DMS 273 (cell line): ENCODE data around the gene SEMA3D.

Experiments
- DNase-seq: peaks from one replicate; lab custom pipeline; 2025; ENCODE audit not compliant: unreplicated experiment; lab: John Stamatoyannopoulos, UW

SEMA3D gene

GRCh38 chr7:85081846-85082245 is 105.0 kb downstream of the SEMA3D start:
- no peak for DNase-seq

- no peak for DNase-seq
These were observed 105.5 kb downstream of the SEMA3D start for GRCh38 chr7:85081392-85081791.

GRCh38 chr7:85079434-85079833 is 107.4 kb downstream of the SEMA3D start:
- DNase-seq, result no peak

GRCh38 chr7:85078181-85078580 is 108.7 kb downstream of the SEMA3D start:
- no peak for DNase-seq

DNA sequence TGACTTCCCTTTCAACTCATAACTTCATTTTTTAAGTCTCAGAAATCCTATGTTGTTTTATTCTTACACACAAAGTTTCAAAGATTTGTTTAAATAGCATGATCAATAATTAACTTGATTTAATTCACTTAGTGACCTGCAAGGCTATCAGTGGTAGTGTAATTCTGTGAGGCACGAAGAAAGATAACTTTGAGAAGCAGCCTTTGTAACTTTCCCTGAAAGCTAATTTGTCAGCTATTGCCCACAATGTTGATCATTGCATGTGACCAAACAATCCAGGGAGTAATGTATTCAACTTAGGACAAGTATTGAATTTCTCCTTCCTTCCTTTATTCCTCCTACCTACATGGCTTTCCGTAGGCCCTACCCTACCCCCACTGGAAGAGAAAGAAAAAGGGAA is 111.0 kb downstream of the SEMA3D start:
- no peak for DNase-seq

GRCh38 chr7:85074992-85075391 is 111.9 kb downstream of the SEMA3D start:
- no peak for DNase-seq

DNA sequence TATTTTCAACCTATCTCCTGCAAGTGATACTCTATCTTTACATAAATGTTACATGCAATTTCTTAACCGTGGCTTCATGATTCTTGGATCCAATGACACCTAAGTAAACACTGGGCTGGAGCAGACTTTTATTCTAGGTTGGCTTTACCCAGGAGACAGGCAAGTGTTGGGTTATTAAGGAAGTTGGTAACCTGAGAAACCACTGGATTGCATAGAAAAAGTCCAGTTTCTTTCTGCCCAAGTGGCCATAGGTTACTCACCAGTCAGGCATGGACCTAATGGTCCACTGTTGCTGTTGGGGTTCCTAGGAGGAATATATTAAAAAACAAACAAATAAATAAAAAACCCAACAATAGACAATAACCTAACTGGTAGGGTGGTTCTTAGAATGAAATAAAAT is 112.8 kb downstream of the SEMA3D start:
- DNase-seq, result no peak

DNA sequence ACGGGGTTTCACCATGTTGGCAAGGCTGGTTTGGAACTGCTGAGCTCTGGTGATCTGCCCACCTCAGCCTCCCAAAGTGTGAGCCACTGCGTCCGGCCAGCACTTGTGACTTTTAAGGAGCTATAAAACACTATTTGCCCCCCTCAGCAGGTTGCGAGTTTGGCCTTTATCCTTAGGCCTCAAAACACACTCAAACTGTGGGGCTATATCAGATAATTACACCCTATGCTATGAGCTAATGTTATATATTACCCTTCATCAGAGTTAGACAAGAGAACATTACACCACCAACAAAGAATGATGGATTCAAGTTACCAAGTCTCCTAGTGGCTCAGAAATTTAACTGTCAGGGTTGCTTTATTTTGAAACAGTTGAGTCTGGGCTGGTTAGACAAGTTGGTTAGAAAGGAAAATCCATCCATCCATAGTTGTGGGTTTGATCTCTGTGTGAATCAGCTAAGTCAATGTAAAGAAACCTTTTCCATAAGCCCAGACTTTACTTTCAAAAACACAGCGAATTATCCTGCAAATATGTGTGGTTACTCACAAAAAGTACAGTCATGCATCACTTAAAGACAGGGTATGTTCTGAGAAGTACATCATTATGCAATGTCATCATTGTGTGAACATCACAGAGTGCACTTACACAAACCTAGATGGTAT is 115.8 kb downstream of the SEMA3D start:
- no peak for DNase-seq

DNA sequence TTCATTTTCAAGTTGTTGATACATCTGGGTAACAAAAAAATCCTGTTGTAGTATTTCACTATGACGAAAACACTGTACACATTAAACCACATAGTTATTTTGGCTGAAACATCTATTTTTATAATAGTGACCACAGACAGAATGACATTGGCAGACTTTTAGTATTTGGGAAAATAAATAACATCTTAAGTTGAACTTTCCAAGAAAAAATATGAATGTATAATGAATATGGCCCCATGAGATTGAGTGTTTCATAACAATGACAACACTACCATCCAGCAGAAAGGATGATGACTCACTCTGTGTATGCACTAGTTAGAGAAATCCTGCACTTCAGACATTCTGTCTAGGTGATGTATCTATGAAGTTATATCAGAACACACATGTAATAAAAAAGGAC is 118.1 kb downstream of the SEMA3D start:
- no peak for DNase-seq

DNA sequence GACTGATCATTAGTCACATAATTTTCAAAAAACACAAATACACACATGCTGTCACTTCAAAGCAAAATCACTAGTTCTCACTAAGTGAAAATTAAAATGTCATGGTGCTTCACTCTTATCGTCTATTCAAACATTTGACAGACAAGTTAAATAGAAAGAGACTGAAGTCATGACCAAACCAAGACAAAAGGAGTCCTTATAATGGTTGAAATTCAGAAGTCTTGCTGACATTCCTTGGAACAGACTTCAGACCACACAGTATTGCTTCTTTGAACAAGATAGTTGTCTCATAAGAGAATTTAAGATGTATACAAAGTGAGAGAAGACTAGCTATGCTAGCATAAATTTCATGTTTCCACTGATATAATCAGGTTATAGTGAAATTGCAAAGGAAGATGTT is 119.5 kb downstream of the SEMA3D start:
- DNase-seq, result no peak

- DNase-seq, result no peak
These were observed 120.9 kb downstream of the SEMA3D start for GRCh38 chr7:85065888-85066485.

DNA sequence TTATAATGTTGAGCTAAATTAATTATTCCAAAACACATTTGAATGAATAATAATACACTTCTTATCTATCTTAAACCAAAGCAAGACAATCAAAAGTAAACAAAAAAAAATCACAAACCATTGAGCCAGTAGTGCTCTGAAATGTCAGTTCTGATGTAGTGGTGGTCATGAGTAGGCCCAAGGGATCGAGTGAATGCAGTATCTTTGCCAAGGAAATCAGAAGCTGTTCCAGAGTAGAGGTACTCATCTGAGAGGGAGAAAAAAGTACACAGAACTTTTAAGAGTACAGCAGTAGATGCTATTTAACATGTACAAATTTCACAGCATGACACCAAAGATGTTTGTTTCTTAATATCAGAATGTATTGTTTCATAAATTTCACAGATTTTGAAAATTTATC is 121.5 kb downstream of the SEMA3D start:
- no peak for DNase-seq

- no peak for DNase-seq
These were observed 124.2 kb downstream of the SEMA3D start for GRCh38 chr7:85062651-85063050.

DNA sequence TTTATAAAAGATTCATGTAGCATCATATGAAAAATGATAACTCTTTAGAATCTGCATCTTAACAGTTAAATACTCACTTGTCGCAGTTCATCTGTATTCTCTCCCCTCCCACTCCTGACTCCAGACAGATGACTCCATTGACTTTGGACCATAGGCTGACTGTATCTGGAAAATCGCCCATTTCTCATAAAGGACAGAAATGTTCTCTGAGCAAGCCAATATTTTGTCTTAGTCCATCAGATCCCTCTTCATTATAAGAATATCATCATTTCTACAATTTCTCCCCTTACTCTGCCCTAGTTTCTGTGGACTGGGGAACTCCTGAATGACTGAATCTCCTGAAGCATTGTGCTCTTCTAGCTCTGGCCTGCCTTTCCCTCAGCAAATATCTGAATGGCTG is 125.4 kb downstream of the SEMA3D start:
- no peak for DNase-seq

- no peak for DNase-seq
These were observed 126.2 kb downstream of the SEMA3D start for GRCh38 chr7:85060696-85061095.

DNA sequence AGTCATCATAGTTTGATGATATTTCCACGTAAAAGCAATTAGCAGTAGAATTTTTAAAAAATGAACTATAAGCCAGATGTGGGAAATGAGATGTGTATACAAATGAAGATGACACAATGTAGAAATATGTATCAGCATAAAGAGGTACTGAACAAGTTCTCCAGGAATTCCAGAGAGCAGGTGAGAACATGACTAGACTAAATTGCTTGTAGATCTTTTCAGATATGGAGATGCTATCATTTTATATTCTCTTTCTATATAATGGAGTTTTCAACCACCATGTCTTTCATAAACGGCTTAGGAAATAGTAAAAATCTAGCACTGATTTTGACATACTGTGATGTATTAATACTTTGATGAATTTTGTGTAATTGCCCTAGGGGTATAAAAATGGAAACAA is 130.9 kb downstream of the SEMA3D start:
- DNase-seq, result no peak

DNA sequence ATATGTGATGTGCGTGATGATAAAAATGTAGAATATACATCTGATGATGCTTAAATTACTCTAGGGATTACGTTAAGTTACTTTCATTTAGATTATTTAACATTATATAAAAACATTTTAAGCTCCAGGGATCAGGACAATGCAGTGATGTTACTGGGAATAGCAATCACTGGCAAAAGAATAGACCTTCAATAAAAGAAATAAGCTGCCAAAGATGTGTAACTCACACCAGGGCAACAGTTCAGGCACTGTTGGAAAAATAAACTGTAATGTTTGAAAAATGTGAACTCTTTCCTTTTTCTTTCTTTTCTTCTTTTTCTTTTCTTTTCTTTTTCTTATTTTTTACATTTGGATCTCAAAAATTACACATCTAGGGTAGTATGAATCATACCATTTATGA is 131.7 kb downstream of the SEMA3D start:
- DNase-seq, result no peak

- DNase-seq, result no peak
These were observed 132.6 kb downstream of the SEMA3D start for GRCh38 chr7:85054306-85054705.

- DNase-seq, result no peak
These were observed 134.0 kb downstream of the SEMA3D start for GRCh38 chr7:85052894-85053293.

DNA sequence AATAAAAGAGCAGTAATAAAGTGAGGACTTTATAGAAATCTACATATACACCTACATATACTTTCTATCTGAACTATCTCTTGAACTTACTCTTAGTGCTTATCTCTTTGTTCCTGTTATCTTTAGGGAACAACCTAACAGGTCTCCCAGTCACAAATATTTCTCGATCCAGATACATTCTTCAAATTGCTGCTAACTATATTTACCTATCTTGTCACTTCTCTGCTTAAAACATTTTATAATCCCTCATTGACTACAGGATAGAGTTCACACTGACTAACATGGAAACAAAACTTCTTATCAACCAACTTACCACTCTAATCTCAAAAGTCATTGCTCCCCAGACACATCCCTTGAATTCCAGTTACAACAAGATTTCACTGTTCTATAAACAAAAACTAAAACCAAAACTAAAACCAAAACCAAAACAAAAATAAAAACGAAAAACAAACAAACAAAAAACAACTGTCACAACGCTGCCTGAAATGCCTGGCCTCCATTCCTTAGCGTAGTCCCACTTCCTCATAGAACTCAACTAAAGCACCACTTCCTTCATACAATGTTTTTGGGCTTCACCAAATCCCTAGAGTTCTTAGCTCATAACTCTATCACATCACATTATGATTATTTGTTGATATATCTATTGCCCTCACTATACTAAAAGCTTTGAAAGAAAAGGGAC is 134.7 kb downstream of the SEMA3D start:
- DNase-seq, result no peak

DNA sequence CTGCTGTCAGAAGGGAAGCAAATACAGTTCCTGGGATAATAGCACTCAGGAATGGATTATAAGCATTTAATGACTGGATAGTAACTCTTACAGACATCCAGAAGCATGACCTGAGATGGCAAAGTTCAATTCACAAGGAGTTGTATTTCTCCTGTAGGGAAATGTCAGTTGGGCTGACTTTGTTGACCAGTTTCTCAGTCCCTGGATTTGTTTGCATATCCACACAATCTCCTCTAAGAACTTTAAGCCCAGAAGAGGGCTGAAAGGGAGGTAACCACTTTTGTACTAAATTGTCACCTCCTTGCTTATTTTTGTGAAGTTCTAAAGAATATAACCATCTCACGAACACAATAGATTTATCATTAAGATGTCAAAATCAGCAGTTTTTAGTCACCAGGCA is 140.3 kb downstream of the SEMA3D start:
- no peak for DNase-seq

GRCh38 chr7:85041605-85042216 is 145.1 kb downstream of the SEMA3D start:
- DNase-seq, result peak; percentile 86
